Neuronal stem cell (in vitro differentiated cells): ENCODE measurements around the gene RPS6KA5.
"Not testable (repeated sequence)": the region's sequence is repeated elsewhere in the genome, so short reads cannot be mapped to it uniquely, and the experiment has no call there.

ENCODE experiments used
- DNase-seq: peaks from one replicate; pipeline ENCODE4 v3.0.0-alpha.2; 2013; ENCODE audit warnings: low spot score
- H2AFZ ChIP-seq: one replicate; pipeline ENCODE4 v1.6.1; 2013; ENCODE audit warnings: mild to moderate bottlenecking, low read length, inconsistent platforms
- H2AK5ac ChIP-seq: 2 replicates; pipeline ENCODE4 v1.6.1; 2013; ENCODE audit warnings: low read depth, mild to moderate bottlenecking, inconsistent platforms, low read length, moderate library complexity, mixed read lengths
- H2BK120ac ChIP-seq: 2 replicates; pipeline ENCODE4 v1.6.1; 2013; ENCODE audit warnings: low read depth, mild to moderate bottlenecking, inconsistent platforms, low read length, moderate library complexity, mixed read lengths
- H2BK12ac ChIP-seq: one replicate; pipeline ENCODE4 v1.6.1; 2013; ENCODE audit warnings: low read length, inconsistent platforms
- H2BK15ac ChIP-seq: 2 replicates; pipeline ENCODE4 v1.6.1; 2013; ENCODE audit warnings: mild to moderate bottlenecking, low read length, inconsistent platforms, mixed read lengths
- H2BK5ac ChIP-seq: one replicate; pipeline ENCODE4 v1.6.1; 2013; ENCODE audit warnings: inconsistent platforms, mild to moderate bottlenecking, low read length, moderate library complexity
- H3K14ac ChIP-seq: one replicate; pipeline ENCODE4 v1.6.1; 2013; ENCODE audit warnings: low read length, inconsistent platforms
- H3K18ac ChIP-seq: 2 replicates; pipeline ENCODE4 v1.6.1; 2013; ENCODE audit warnings: low read length, inconsistent platforms
- H3K23ac ChIP-seq: 2 replicates; pipeline ENCODE4 v1.6.1; 2013; ENCODE audit warnings: low read depth, mild to moderate bottlenecking, mixed read lengths, low read length, inconsistent platforms; ENCODE audit not compliant: poor library complexity
- H3K27ac ChIP-seq: replicated peaks from 3 replicates; pipeline ENCODE4 v1.5.1; 2013; ENCODE audit warnings: low read length, inconsistent platforms
- H3K27me3 ChIP-seq, 3 experiments: 2 replicates each; pipeline ENCODE4 v1.6.1; 2013; ENCODE audit warnings: low read length in 3 of 3, mild to moderate bottlenecking in 2 of 3, inconsistent platforms in 1 of 3, low read depth in 1 of 3, mixed read lengths in 1 of 3, moderate library complexity in 1 of 3; ENCODE audit not compliant: control insufficient read depth in 3 of 3, insufficient read depth in 3 of 3
- H3K36me3 ChIP-seq, 2 donors: replicated peaks in 1 of 2; 2 replicates each; pipeline ENCODE4 v1.6.1; 2013; ENCODE audit warnings: low read length in 2 of 2; ENCODE audit not compliant: control insufficient read depth in 2 of 2, insufficient read depth in 2 of 2
- H3K4ac ChIP-seq: 2 replicates; pipeline ENCODE4 v1.6.1; 2013; ENCODE audit warnings: inconsistent platforms, mild to moderate bottlenecking, low read length, moderate library complexity
- H3K4me1 ChIP-seq, 2 donors: 1 replicate in 1 of 2; 2 replicates in 1 of 2; pipeline ENCODE4 v1.6.1; 2013; ENCODE audit warnings: low read length in 2 of 2, low read depth in 1 of 2; ENCODE audit not compliant: control insufficient read depth in 2 of 2, insufficient read depth in 1 of 2
- H3K4me2 ChIP-seq: one replicate; pipeline ENCODE4 v1.6.1; 2013; ENCODE audit warnings: mild to moderate bottlenecking, low read length, inconsistent platforms; ENCODE audit not compliant: insufficient read depth, poor library complexity, severe bottlenecking
- H3K4me3 ChIP-seq, 2 donors: 2 replicates each; pipeline ENCODE4 v1.5.1; 2013; ENCODE audit warnings: low read length in 2 of 2, mild to moderate bottlenecking in 2 of 2, inconsistent platforms in 1 of 2, moderate library complexity in 1 of 2
- H3K79me1 ChIP-seq: one replicate; pipeline ENCODE4 v1.6.1; 2013; ENCODE audit warnings: low read depth, mild to moderate bottlenecking, inconsistent platforms, low read length, moderate library complexity
- H3K9ac ChIP-seq: one replicate; pipeline ENCODE4 v1.6.1; 2013; ENCODE audit warnings: mild to moderate bottlenecking, low read depth, low read length, inconsistent platforms; ENCODE audit not compliant: poor library complexity
- H3K9me3 ChIP-seq, 2 donors: replicated peaks in 1 of 2; 2 replicates each; pipeline versions ENCODE3 to v1.6.1; 2013; ENCODE audit warnings: low read length in 2 of 2, mild to moderate bottlenecking in 2 of 2, inconsistent platforms in 1 of 2, low read depth in 1 of 2, mixed read lengths in 1 of 2, moderate library complexity in 1 of 2; ENCODE audit not compliant: control insufficient read depth in 2 of 2, insufficient read depth in 1 of 2
- H4K8ac ChIP-seq: one replicate; pipeline ENCODE4 v1.6.1; 2013; ENCODE audit warnings: low read depth, mild to moderate bottlenecking, inconsistent platforms, low read length, moderate library complexity
- H4K91ac ChIP-seq: one replicate; pipeline ENCODE4 v1.6.1; 2013; ENCODE audit warnings: low read length, low read depth, mild to moderate bottlenecking, inconsistent platforms; ENCODE audit not compliant: poor library complexity
- WGBS, 2 donors: extraction: QIAGEN DNeasy Blood & Tissue Kit; methylation state at CpG; one replicate each; pipeline ENCODE4 v1.1.7; 2013; ENCODE audit warnings: missing lambda C conversion rate in 2 of 2, mixed read lengths in 1 of 2; ENCODE audit not compliant: insufficient read length in 2 of 2, insufficient replicate concordance in 1 of 2; ENCODE audit errors: extremely low coverage in 2 of 2; 5-methylcytosine and 5-hydroxymethylcytosine counted together

RPS6KA5 gene

GRCh38 chr14:91088585-91089235 lies 28.3 kb upstream of the RPS6KA5 start:
- WGBS, 2 donors, result no CpG with 5 or more reads among the region's 5 CpGs
- H2BK5ac ChIP-seq, result no peak overlapping the region
- no peak overlapping the region for H2BK120ac ChIP-seq
- no peak overlapping the region for H2AFZ ChIP-seq
- no peak for DNase-seq
- H2BK15ac ChIP-seq, result no peak overlapping the region
- H3K9ac ChIP-seq, result no peak overlapping the region
- H3K14ac ChIP-seq, result no peak overlapping the region
- H3K4me2 ChIP-seq, result no peak overlapping the region
- no peak overlapping the region for H2BK12ac ChIP-seq
- H4K91ac ChIP-seq, result no peak overlapping the region
- no peak overlapping the region for H4K8ac ChIP-seq
- no peak overlapping the region for H3K18ac ChIP-seq
- no peak overlapping the region for H3K23ac ChIP-seq
- H3K27me3 ChIP-seq, result no peaks in the 10 kb centered on the region
- H3K27ac ChIP-seq, result no peak overlapping the region
- no peak overlapping the region for H3K4ac ChIP-seq
- no peak overlapping the region for H2AK5ac ChIP-seq
- peaks cover 0 to 1% of the 10 kb centered on the region in 2 donors for H3K4me1 ChIP-seq
- H3K36me3 ChIP-seq, result no peaks in the 10 kb centered on the region
- H3K9me3 ChIP-seq, result peaks cover 0 to 2% of the 10 kb centered on the region in 2 donors
- no peaks in the 10 kb centered on the region for H3K79me1 ChIP-seq
- H3K4me3 ChIP-seq, result no peak overlapping the region

DNA sequence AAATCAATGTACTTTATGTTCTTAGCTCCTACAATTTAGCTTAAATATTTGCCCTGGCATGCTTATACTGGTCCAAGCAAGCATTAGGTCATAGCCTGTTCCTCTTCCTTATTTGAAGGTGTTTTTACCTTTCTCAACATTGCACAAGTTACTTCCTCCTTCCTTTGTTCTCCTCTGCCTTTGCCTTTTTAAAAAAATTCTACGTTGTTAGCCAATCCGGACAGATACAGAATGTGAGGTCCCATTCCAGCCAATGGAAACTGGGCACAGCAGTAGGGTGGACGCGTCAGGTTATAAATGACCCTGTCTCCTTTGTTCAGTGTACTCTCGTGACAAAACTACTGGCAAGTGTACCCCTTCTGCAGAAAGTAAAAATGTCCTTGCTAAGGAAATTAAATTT lies 27.0 kb upstream of the RPS6KA5 start:
- H3K14ac ChIP-seq, H2BK15ac ChIP-seq, H2BK12ac ChIP-seq, H3K27me3 ChIP-seq, H4K91ac ChIP-seq, H3K4me2 ChIP-seq, H2BK5ac ChIP-seq, H3K9me3 ChIP-seq, DNase-seq, H4K8ac ChIP-seq, H3K4me1 ChIP-seq, H3K23ac ChIP-seq, H2AFZ ChIP-seq, H2BK120ac ChIP-seq, H2AK5ac ChIP-seq, H3K79me1 ChIP-seq, H3K4me3 ChIP-seq, H3K4ac ChIP-seq, H3K9ac ChIP-seq, H3K27ac ChIP-seq, H3K18ac ChIP-seq, H3K36me3 ChIP-seq: not testable (repeated sequence)
- WGBS, 2 donors, result no CpG with 5 or more reads among the region's 5 CpGs

- H3K4me3 ChIP-seq, result no peak overlapping the region
- H4K8ac ChIP-seq, result no peak overlapping the region
- H2BK12ac ChIP-seq, result no peak overlapping the region
- H2BK5ac ChIP-seq, result no peak overlapping the region
- H3K18ac ChIP-seq, result no peak overlapping the region
- H2BK15ac ChIP-seq, result no peak overlapping the region
- H4K91ac ChIP-seq, result no peak overlapping the region
- H3K23ac ChIP-seq, result no peak overlapping the region
- H3K9me3 ChIP-seq, result peaks cover 0 to 3% of the 10 kb centered on the region in 2 donors
- DNase-seq, result no peak
- H3K4me2 ChIP-seq, result no peak overlapping the region
- H2AK5ac ChIP-seq, result no peak overlapping the region
- H3K27ac ChIP-seq, result no peak overlapping the region
- no peaks in the 10 kb centered on the region for H3K79me1 ChIP-seq
- no peak overlapping the region for H2BK120ac ChIP-seq
- no CpG with 5 or more reads among the region's 2 CpGs for WGBS, 2 donors
- no peak overlapping the region for H3K14ac ChIP-seq
- H3K4ac ChIP-seq, result no peak overlapping the region
- no peak overlapping the region for H2AFZ ChIP-seq
- no peaks in the 10 kb centered on the region for H3K36me3 ChIP-seq
- peaks cover 0 to 1% of the 10 kb centered on the region in 2 donors for H3K4me1 ChIP-seq
- H3K27me3 ChIP-seq, result no peaks in the 10 kb centered on the region
- H3K9ac ChIP-seq, result no peak overlapping the region
Measured at GRCh38 chr14:91084516-91084915, 24.1 kb upstream of the RPS6KA5 start.

DNA sequence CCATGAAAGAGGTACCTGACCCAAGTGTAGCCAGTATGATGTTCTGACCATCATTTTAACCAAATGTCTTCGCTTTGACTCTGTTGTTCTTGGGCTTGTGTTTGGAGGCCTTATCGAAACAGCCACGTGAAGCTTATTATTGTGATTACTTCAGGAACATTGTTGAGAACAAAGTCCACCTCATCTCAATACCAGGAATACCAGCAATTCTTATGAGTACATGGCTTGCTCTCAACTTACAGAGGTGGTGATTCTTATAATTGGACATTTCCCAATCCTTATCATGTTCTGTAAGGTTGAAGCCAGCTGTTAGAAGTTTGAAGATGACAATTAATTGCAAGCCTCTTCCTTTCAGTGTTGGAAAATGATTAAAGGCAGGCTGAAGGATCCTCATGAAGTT lies 21.8 kb upstream of the RPS6KA5 start:
- no peak overlapping the region for H3K27ac ChIP-seq
- H3K4me1 ChIP-seq, result peaks cover 2 to 6% of the 10 kb centered on the region in 2 donors
- no peak overlapping the region for H4K91ac ChIP-seq
- no peaks in the 10 kb centered on the region for H3K36me3 ChIP-seq
- no peak overlapping the region for H3K18ac ChIP-seq
- WGBS, 2 donors, result no CpG with 5 or more reads among the region's 3 CpGs
- no peaks in the 10 kb centered on the region for H3K27me3 ChIP-seq
- no peak overlapping the region for H2BK5ac ChIP-seq
- H2BK15ac ChIP-seq, result no peak overlapping the region
- no peak for DNase-seq
- H3K4me3 ChIP-seq, result no peak overlapping the region
- no peak overlapping the region for H3K4me2 ChIP-seq
- H3K9ac ChIP-seq, result no peak overlapping the region
- no peak overlapping the region for H2BK120ac ChIP-seq
- no peak overlapping the region for H2AFZ ChIP-seq
- no peak overlapping the region for H2AK5ac ChIP-seq
- no peaks in the 10 kb centered on the region for H3K79me1 ChIP-seq
- H3K23ac ChIP-seq, result no peak overlapping the region
- H3K9me3 ChIP-seq, result peaks cover 0 to 3% of the 10 kb centered on the region in 2 donors
- H4K8ac ChIP-seq, result no peak overlapping the region
- no peak overlapping the region for H2BK12ac ChIP-seq
- H3K4ac ChIP-seq, result no peak overlapping the region
- no peak overlapping the region for H3K14ac ChIP-seq
